Measurements from ENCODE around the gene COL20A1.

The COL20A1 gene

DNA sequence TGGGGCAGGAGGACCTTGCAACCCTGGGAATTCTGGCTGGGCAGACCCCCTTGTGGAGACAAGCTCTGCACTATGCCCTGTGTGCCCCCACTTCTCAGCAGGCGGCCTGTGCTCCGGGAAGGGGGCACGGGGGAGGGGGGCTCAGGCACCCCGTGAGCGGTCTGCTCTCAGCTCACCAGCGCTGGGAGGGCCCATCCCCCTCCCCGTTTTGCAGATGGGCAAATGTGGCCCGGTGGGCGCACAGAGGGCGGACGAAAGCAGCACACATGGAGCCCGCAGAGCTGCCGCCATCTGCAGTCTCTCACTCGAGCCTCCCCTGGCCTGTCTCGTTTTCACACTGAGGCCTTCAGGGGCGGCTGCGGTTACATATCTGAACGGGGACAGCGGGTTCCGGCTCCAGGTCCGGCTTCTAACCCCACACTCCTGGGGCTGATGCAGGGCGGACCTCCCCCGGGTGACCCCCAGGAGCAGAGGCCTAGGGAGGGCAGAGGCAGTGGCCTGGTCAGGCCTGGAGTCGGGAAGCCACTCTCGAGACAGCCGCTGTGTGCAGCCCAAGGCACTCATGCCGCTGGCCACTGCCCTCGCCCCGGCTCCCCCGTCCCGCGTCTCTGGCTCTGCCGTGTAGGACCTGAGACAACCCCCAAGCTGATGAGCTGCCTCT, 54.2 kb downstream of the COL20A1 start:
- DNase-seq (ENCODE audit: low read depth in 4 of 4, low spot score in 1 of 4): no peak

DNA sequence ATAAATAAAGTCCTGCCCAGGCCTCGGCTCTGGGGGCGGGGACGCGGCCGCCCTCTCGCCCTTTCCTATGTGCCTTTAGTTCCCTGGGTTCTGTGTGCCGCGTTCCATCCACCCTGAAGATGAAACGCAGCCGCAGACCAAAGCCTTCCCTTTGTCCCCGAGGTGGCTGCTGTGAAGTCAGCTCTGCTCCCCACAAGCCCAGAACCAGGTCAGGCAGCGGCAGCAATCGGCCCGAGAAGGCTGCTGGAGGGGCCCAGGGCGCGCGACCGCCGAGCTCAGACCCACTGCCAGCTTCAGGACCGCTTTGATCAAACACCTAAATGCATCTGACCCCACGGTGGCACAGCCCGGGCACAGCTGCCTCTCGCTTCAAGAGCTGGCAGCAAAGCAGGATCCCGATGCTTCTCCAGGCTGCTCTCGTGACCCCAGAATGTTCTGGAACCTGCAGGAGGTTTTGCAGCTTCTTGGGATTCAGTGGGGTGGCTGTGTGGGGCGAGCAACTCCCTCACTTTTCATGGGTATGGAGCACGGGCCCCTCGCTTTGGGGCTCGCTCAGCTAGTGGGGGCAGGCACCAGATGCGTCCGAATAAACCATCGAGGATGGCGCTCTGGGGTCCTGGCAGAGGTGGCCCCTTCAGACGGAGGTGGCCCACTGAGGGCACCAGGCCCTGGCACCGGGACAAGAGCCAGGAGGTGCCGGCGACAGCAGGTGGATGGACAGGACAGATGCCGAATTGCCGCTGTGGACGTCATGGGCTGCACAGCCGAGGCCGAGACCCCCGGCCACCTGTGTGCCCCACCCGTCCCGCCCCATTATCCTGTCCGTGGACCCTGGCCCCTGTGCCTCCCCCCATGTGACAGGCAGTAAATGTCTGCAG, 55.2 kb downstream of the COL20A1 start:
- DNase-seq (ENCODE audit: low read depth in 4 of 4, low spot score in 1 of 4): no peak

DNA sequence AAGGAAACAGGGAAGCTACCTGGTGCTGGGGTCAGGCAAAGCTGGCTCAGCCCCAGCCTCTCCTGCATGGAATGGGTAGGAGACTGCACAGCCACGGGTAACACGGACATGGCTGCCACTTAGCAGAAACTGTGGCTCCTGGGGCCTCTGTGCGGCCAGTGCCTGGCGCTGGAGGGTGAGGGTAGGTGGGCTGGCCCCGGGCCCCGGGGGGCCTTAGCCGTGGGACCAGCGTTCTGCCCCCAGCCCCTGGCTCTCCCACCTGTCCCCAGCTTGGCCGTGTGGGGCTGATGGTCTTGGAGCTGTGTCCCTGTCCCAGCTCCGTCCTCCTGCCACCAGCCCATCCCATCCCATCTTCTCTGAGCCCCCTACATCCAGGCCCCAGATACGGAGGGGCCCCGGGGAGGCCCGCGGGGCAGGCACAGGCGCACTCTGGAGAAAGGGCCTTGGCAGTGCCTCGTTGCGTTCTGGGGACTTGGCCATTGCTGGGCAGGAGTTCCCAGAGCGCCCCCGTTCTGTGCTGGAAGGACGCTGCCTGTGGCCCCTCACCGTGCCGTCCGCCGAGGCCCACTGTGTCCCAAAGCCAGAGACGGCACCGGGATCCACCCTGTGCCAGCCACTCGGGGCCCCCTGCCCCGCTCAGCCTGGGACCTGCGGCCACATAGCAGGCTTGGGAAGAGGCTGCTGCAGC, 56.0 kb downstream of the COL20A1 start:
- DNase-seq (ENCODE audit: low read depth in 4 of 4, low spot score in 1 of 4): no peak

DNA sequence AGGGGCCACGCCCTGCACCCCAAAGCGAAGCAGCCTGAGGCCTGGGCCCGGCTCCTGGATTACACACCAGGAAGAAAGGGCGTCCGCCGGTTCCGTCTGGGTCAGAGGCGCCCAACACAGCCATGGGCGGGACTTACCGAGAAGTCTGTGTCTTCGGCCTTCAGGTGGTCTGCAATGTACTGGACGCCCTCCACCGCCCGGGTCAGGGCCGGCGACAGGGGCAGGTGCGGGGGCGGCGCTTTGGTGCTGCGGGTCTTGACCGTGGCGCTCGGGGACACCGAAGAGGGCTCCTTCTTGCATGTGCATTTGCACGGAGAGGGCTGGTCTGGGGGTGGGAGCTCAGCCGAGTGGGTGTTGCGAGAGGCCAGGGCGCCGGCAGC, 56.5 kb downstream of the COL20A1 start:
- no peak for DNase-seq (ENCODE audit: low read depth in 4 of 4, low spot score in 1 of 4)

DNA sequence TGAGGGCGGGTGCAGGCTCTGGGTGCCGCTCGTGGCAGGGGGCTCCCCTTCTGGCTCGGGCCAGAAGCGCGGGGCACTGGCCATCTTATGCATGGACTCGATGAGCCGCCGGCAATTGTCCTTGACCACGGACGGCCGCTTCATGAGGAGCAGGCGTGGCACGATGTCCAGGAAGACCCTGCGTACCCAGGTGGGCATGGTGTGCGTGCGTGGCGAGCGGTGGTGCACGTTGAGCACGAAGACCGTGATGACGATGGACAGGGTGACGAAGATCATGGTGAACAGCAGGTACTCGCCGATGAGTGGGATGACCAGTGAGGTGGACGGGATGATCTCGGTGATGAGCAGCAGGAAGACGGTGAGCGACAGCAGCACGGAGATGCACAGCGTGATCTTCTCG, 57.2 kb downstream of the COL20A1 start:
- DNase-seq (ENCODE audit: low read depth in 4 of 4, low spot score in 1 of 4): no peak

DNA sequence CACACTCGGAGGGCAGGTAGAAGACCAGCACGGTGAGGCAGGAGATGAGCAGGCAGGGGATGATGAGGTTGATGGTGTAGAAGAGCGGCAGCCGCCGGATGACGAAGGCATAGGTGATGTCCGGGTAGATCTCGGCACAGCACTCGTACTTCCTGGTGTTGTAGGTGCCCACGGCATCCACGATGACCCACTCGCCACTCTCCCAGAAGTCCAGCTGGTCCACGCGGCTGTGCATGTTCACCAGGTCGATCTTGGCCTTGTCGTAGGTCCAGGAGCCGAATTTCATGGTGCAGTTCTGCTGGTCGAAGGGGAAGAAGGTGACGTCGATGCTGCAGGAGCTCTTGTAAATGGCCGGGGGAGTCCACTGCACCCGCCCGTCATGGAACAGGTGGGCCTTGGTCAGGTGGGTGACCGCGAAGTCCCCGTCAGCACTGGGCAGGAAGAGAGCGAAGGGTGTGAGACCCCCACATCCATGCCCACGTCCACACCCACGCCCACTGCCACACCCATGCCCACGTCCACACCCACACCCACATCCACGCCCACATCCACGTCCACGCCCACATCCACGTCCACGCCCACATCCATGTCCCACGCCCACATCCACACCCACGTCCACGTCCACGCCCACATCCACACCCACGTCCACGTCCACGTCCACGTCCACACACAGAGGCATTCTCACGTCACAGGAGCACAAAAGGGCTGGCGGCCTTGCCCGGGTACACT, 57.8 kb downstream of the COL20A1 start:
- no peak for DNase-seq (ENCODE audit: low read depth in 4 of 4, low spot score in 1 of 4)

DNA sequence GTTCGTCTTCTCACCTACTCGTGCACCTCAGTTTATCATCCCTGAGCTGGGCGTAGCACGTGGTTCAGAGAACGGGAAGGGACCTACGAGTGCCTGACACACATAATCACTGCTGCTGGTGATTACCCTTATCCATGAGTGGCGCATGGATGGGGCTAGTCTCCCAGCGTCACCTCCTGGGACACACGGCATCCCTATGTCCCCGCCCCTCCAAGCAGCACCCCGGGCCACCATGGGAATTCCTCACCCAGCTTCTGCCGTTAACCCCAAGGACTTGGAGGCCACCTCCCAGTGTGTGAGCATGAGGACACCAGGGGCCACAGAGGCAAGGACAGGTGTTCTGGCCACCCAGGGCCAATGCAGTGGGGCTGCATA, 58.3 kb downstream of the COL20A1 start:
- no peak for DNase-seq (ENCODE audit: low read depth in 4 of 4, low spot score in 1 of 4)

DNA sequence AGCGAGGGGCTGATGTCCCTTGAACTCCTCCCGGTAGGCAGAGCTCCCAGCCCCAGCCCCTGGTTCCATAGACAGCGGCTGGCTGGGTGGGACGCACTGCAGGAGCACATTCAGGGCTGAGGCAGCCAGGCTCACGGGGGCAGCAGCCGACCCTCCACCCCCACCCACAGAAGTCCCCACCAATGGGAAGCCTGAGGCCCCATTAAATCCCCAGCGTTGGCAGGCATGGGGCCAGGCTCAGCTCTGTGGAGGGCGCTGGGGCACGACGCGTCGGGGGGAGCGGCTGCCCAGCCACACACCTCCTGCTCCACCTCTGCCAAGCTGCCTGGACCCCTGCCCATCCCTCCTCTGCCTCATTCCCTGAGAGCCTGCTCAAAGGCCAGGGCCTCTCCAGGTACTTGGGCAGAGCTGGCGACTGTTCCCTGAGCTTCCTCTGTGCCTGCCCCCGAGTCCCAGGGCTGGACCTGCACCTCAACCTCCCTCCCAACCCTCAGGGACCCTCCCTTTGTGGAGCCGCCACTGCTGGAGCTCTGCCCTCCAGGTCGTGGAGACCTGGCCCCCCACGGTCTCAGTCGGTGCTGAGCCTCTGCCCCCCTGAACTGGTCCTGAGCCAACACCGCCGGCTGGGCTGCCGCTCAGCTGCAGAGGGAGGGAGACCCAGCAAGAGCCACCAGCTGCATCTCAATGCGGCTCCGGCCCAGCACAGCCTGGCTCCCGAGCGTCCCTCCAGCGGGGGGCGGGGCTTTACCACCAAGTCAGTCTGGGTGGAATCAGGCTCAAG, 59.0 kb downstream of the COL20A1 start:
- DNase-seq (ENCODE audit: low read depth in 4 of 4, low spot score in 1 of 4): no peak

DNA sequence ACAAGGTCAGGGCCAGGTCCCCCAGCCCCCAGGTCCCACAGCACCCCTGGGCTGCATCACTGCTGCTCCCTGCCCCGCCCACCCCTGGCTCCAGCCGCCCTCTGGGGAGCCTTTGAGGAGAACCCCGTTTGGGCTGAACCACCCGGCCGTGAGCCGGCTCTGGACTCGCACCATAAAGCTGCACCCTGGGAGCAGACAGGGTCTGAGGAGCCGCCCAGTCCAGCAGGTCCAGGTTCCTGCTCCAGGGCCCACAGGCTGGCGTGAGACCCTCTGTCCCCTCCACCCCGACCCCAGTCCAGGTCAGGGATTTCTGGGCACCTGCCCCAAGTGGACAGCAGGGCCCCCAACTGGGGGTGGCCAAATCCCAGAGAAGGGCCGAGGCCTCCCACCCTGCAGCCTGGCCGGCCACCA, 59.8 kb downstream of the COL20A1 start:
- no peak for DNase-seq (ENCODE audit: low read depth in 4 of 4, low spot score in 1 of 4)

DNA sequence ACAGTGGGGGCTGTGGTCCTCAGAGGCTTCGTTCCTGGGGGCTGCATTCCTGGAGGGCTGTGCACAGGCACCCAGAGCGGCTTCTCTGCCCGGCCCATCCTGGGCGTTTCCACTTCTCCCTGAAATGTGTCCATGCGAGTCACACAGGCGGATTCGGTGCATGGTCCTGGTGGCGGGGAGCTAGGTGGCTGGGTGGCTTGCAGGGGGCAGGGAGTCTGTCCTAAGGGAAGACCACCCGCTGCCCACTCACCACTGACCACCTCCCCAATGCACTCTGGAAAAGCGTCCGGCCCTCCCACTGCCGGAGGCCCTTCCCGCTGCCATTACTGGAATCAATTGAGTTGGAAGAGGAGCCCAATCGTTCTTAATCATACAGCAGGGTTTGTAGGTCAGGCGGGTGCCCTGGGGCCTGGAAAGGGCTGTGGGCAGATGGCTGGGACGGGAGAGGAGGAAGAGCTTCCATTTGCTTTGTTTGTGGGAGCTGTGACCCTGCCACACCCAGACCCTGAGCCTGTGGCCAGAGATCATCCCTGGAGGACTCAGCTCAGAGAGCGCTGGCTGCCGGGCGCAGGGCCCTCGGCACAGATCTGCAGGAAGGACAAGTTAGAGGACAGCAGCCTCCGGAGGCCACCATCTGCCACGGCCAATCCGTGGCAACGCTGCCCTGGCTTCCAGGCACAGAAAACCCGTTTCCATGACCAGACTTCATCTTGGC, 61.8 kb downstream of the COL20A1 start:
- DNase-seq (ENCODE audit: low read depth in 4 of 4, low spot score in 1 of 4): no peak

DNA sequence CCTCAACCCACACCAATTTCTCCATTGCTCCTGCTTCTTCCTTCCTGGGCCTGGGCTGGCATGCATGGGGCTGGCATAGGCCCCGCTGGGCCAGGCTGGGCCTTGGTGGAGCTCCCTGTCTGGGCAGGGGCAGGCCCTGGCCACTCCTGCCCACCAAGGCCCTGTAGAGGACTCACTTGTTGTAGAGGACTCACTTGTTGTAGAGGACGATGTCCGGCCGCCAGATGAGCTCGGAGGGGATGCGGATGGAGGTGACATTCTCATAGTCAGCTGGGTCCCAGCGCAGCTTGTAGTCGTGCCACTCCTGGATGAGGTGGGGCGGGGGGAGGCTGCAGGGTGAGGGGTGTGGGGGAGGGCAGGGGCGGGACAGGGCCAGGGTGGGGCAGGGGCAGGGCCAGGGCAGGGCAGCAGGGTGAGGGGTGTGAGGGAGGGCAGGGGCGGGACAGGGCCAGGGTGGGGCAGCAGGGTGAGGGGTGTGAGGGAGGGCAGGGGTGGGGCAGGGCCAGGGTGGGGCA, 62.9 kb downstream of the COL20A1 start:
- no peak for DNase-seq (ENCODE audit: low read depth in 4 of 4, low spot score in 1 of 4)

DNA sequence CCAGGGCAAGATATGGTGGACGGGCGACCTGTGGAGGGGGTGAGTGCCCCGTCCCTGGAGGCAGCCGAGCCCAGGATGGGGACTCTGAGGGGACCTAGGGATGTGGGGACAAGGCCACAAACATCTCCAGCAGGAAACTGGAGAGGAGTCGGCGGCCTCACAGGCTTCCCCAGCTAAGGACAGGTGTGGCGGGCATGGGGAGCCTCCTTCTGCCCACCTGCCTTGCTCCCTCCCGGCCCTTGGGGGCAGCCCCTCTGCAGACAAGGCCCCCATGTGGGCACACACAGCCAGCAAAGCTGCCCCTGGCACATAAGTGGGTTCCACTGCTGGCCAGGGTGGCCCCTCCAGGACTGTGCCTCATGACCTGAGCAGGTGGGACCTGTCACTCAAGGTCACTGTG, 63.5 kb downstream of the COL20A1 start:
- DNase-seq (ENCODE audit: low read depth in 4 of 4, low spot score in 1 of 4): no peak

DNA sequence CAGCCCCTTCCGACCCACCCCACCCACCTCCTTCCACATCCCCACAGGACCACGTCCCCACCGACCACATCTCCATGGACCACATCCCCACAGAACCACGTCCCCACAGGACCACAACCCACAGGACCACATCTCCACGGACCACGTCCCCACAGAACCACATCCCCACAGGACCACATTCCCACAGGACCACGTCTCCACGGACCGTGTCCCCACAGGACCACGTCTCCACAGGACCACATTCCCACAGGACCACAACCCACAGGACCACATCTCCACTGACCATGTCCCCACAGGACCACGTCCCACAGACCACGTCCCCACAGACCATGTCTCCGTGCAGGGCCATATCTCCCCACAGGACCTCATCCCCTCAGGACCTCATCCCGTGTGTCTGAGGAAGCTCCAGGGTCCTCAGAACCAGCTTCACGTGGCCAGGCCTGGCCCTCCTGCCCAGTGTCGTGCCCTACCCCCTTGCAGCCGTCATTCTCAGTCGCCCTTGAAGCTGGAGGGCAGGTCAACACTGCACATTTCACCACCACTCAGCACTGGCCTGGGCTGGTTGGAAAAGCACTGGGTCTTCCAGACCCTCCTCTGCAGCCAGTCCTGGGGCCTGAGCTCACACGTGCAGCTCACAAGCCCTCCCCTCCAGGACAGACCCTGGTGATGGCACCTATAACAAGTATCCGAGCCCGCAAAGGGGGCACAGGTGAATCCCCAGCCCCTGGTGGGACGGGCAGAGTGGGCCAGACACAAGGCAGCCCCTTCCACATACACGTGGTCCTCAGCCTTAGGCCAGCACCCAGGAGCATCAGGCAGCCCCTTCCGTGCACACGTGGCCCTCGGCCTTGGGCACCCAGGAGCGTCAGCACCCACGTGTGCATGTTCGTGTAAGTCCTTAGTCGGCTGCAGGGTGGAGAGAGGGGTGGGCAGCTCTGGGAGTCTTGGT, 64.2 kb downstream of the COL20A1 start:
- DNase-seq (ENCODE audit: low read depth in 4 of 4, low spot score in 1 of 4): no peak

DNA sequence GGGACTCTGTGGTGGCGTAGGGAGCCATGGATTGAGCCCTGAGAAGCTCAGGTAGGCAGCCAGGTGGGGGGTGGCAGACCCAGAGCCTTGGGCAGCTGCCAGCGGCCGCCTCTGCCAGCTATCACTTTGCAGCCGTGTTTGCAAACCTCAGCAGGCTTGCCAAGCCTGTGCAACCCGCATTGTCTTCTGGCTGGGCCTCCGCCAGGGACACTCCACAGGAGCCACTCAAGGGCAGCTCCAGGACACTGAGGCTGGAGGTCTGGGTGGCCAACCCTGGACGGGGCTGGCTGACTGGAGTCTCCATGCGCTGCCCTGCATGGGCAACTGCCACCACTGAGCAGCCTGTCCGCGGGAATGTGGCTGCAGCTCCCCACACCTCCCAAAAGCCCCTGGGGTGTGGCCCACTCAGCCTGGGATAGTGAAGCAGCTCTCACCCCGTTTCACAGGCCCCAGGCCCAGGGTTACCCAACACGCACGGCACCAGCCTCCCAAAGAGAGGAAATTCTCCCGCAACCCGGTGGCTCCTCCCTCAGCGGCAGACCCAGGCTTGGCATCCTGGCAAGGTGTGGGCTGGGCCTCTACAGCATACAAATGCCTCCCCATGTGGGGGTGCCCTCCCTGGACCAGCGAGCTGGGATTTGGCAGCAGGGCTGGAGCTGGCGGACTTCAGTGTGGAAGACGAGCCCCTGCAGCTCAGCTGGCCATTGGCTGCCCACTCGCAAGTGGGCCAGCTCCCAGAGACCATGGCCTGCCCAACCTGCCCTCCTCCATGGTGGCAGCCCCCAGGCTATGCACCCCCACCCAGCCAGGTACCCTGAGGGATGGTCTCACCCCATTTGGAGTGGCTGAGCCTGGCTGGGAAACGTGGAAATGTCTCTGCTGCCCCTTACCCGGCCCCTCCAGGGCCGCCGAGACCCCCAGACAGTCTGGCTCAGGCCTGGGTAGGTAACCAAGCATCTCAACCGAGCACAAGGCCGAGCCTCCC, 65.2 kb downstream of the COL20A1 start:
- DNase-seq (ENCODE audit: low read depth in 4 of 4, low spot score in 1 of 4): no peak

DNA sequence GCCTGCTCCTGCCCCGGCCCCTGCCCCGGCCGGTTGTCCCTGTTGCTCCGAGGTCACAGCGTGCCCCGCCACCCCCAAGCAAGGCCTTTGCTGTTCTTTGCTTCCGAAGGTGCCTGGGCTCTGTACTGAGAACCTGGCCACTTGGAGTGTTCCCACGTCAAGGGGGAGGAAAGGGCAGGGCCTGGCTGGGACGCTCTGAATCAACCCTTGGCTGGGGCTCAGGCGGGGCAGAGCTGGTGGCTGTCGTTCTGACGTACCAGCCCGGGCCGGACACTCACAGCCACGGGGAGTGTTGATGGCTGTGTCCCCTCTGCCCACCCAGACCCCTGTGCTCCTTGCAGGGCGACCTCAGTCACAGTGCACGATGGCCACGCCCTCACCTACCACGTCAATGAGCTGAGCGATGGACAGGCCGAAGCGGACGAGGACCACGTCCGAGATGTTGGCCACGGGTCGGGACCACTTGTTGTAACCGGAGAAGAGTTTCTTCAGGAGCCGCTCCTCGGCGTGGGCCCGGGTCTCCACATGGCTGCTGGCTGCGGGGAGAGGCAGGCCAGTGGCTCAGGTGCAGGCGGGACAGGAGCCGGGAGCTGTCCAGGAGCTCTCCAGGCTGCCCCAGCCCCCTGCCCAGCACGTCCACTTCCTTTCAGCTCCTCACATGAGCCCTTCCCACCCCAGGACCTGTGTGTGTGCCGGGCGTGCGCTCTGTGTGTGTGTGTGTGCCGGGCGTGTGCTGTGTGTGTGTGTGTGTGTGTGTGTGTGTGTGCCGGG, 66.4 kb downstream of the COL20A1 start:
- DNase-seq (ENCODE audit: low read depth in 4 of 4, low spot score in 1 of 4): no peak

DNA sequence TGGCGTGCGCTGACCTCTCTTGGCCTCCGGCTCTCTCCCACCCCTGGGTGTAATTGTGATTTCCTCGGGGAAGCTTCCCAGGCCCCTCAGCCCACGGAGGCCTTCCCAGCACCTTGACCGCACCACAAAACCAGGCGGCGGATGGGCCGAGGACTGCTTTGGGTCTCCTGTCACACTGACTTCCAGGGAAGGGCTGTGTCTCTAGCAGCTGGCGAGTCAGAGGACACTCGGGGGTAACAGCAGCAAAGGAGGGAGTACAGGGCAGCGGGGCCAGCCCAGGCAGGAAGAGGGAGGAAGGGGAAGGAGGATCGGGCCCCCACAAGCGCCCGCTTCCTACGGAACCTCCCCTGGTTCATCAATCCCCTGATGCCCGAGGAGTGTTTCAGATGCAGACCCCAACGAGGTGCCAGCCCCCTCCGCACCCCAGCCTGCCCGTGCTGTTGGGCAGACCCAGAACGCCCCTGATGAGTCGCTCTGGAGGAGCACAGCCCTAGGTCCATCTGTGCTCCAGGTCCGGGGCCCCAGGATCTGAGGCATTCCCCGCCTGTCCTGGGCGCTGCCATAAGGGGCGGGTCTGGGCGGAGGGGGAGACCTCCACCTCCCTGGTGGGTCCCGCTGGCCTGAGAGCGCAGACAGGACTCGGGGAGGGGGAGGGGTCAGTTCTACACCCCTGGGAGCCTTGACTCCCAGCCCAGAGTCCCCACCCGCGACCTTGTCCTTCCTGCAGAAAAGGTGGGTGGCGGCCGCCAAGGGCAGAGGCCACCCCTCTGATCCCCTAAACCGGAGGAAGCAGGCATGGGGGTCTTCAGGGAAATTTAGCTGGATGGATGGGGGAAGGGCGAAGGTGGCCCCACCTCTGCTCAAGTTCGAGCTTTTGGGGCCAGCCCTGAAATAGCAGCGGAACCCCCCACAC, 67.2 kb downstream of the COL20A1 start:
- no peak for DNase-seq (ENCODE audit: low read depth in 4 of 4, low spot score in 1 of 4)
